MCF 10A (cell line): Measurements from ENCODE around the gene RIMS1. TPM values are rescaled to one million over a fixed set of nuclear protein-coding genes. Genes with fewer than 3 reads are reported as not detected.

ENCODE experiments used
- BruUV-seq: library from RNA; stranded (reverse); fragments of 400-500 nt; replicated peaks from 2 replicates; lab custom pipeline; 2021; lab: Mats Ljungman, UMichigan
- CTCF ChIA-PET: fragments of 300-600 bp; sonication (Branson Sonifier 250); formaldehyde crosslinking; extraction: SDS; loops from one replicate; lab custom pipeline; 2021; ENCODE audit warnings: antibody characterized with exemption, inconsistent platforms; lab: Yijun Ruan, JAX
- POLR2A ChIA-PET: fragments of 300-600, 350-650 bp; sonication (Branson Sonifier 250); formaldehyde crosslinking; extraction: SDS; loops from one replicate; lab custom pipeline; 2020; ENCODE audit warnings: antibody characterized with exemption, inconsistent platforms; lab: Yijun Ruan, JAX
- DNase-seq: peaks from one replicate; pipeline ENCODE4 v3.0.0-alpha.2; 2018; ENCODE audit not compliant: unreplicated experiment
- H3K27ac Mint-ChIP-seq: one replicate; pipeline ENCODE4 v1.8.0; 2022; ENCODE audit warnings: mild to moderate bottlenecking, low read depth, mixed read lengths; ENCODE audit not compliant: unreplicated experiment
- H3K27me3 Mint-ChIP-seq: one replicate; pipeline ENCODE4 v1.8.0; 2022; ENCODE audit warnings: mixed read lengths; ENCODE audit not compliant: insufficient read depth, unreplicated experiment
- H3K36me3 Mint-ChIP-seq: one replicate; pipeline ENCODE4 v1.8.0; 2022; ENCODE audit warnings: mild to moderate bottlenecking, moderate library complexity, mixed read lengths; ENCODE audit not compliant: insufficient read depth, unreplicated experiment
- H3K4me1 Mint-ChIP-seq: one replicate; pipeline ENCODE4 v1.8.0; 2022; ENCODE audit warnings: mixed read lengths; ENCODE audit not compliant: insufficient read depth, unreplicated experiment
- H3K4me3 Mint-ChIP-seq: one replicate; pipeline ENCODE4 v1.8.0; 2022; ENCODE audit warnings: mild to moderate bottlenecking, moderate library complexity, mixed read lengths; ENCODE audit not compliant: unreplicated experiment
- H3K9me3 Mint-ChIP-seq: one replicate; pipeline ENCODE4 v1.8.0; 2022; ENCODE audit warnings: mixed read lengths; ENCODE audit not compliant: unreplicated experiment
- intact Hi-C: fragments of 100-400 bp; cut with micrococcal nuclease; formaldehyde crosslinking; loops from 2 replicates; pipeline ENCODE4 v1.14.1; 2022
- total RNA-seq: library from RNA; stranded (reverse); gene quantifications from 2 replicates; pipeline ENCODE4 v1.2.3, GENCODE V29; 2022
- TF ChIP-seq, protein P1 (sequence below): fragments of 200-600 bp; IDR thresholded peaks from one replicate; pipeline ENCODE4 v1.8.0; 2022; ENCODE audit warnings: antibody characterized with exemption, mild to moderate bottlenecking; ENCODE audit not compliant: unreplicated experiment

Gene RIMS1
- total RNA-seq, 1 experiment from 2014 or later: not detected

DNA sequence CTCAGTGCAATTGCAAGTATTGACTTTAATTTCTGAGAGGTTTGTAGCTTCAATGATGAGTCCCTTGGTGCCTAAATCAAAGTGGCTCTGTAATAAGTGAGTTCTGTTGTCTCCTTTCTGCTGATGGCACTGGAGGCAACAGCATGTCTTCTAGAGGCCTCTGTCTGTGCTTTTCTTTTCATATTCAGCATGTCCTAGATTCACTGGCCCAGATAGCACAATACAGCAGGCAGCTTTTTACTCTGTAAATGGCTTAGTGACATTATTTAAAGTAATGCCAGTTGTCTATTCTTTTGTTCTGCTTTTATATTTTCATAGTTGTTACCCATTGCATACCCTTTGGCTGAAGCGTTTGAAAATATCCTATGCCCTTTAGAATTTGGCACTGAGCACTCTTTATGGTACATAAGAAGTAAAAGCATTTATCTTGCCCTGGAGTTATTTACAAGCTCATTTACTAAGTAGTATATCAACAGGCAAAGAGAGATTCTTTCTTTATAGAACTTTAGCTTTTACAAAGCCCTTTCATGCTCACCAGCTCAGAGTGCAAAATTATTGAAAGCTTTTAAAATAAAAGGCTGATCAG, 464.0 kb downstream of the RIMS1 start:
- Mint-ChIP-seq H3K4me1 (no peaks in the 10 kb centered on the region), H3K27ac (no peak overlapping the region), H3K27me3 (peaks cover 45% of the 10 kb centered on the region), H3K9me3 (no peaks in the 10 kb centered on the region), H3K36me3 (no peaks in the 10 kb centered on the region), H3K4me3 (no peak overlapping the region)
- ChIA-PET POLR2A (no interaction called here), CTCF (no interaction called here)
- no peak for DNase-seq
- TF ChIP-seq, protein P1, sequence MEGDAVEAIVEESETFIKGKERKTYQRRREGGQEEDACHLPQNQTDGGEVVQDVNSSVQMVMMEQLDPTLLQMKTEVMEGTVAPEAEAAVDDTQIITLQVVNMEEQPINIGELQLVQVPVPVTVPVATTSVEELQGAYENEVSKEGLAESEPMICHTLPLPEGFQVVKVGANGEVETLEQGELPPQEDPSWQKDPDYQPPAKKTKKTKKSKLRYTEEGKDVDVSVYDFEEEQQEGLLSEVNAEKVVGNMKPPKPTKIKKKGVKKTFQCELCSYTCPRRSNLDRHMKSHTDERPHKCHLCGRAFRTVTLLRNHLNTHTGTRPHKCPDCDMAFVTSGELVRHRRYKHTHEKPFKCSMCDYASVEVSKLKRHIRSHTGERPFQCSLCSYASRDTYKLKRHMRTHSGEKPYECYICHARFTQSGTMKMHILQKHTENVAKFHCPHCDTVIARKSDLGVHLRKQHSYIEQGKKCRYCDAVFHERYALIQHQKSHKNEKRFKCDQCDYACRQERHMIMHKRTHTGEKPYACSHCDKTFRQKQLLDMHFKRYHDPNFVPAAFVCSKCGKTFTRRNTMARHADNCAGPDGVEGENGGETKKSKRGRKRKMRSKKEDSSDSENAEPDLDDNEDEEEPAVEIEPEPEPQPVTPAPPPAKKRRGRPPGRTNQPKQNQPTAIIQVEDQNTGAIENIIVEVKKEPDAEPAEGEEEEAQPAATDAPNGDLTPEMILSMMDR: no peak
- no TSS peak for BruUV-seq
- intact Hi-C loops: no loop called here

DNA sequence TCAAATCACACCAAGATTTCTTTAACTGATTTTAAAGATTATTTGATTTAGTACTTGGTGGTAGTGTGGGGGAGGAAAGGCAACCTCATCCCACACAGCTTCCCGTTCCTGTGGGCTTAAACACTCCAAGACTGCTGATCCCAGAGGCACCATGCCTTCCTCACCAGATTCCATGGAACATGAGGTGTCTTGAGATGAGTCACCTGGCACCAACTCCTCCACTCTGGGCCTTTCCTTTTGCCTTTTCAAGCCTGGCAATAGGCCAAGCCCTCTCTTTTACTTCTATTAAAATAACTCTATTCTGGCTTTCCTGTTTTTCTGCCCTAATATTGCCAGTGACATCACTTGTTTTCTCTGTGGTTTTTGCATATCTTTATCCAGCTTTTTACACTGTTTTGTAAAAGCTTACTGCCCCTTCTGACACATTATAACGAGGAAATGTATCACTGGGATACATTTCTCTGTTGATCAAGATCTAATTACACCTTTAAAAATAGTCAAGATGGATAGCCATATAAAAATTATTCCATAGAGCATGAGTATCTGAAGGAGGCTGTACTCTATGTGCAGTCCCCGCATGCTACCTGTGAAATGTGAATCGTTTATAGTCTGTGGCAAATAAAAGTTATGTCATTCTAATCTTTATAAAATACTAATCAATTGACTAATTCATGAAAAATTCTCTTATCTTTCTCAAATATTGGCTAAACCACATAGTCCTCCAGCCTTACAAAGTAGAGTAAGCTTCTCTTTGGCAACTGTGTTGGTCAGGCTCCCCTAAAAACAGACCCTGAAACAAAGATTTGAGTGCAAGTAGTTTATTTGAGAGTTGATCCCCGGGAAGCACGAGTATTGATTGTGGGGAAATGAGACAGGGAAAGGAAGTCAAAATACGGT, 477.7 kb downstream of the RIMS1 start:
- H3K27ac Mint-ChIP-seq: no peak overlapping the region
- intact Hi-C loops: no loop called here
- BruUV-seq: no TSS peak
- peaks cover 8% of the 10 kb centered on the region for H3K4me1 Mint-ChIP-seq
- H3K4me3 Mint-ChIP-seq: no peak overlapping the region
- TF ChIP-seq, protein P1: no peak
- peak; percentile 90 for DNase-seq
- ChIA-PET POLR2A (no interaction called here), CTCF (interaction anchor here (0.6 kb wide), 1 partner anchor 11 kb away, joined by 3 read pairs; no protein-coding TSS in a partner anchor)
- H3K36me3 Mint-ChIP-seq: no peaks in the 10 kb centered on the region
- H3K9me3 Mint-ChIP-seq: no peaks in the 10 kb centered on the region
- H3K27me3 Mint-ChIP-seq: peaks cover 36% of the 10 kb centered on the region

DNA sequence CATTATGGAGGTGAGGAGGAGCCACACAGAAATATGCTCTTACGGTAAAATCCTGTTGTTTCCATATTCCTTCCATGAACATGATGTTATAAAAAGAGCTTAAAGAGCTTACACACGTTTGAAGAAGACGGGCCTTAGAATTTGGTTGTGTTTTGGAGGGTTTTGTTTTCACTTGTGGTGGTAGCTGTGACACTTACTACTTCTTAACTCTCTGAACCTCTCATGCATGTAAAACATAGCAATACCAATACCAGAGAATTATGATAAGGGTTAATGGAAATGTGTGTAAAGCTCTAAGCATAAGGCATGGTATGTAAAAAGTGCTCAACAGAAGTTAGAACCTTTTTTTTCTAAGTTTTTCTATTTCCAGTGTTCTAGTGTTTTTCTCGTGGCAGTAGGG, 479.4 kb downstream of the RIMS1 start:
- no peak for DNase-seq
- Mint-ChIP-seq H3K4me3 (no peak overlapping the region), H3K9me3 (no peaks in the 10 kb centered on the region), H3K36me3 (no peaks in the 10 kb centered on the region), H3K27ac (no peak overlapping the region), H3K4me1 (peaks cover 8% of the 10 kb centered on the region), H3K27me3 (peaks cover 42% of the 10 kb centered on the region)
- BruUV-seq: no TSS peak
- CTCF ChIA-PET: interaction anchor here (0.7 to 1.0 kb wide), 3 partner anchors 15 to 664 kb away, joined by 3 to 4 read pairs (median 4); no protein-coding TSS in a partner anchor
- POLR2A ChIA-PET: no interaction called here
- intact Hi-C loops: loop anchor here (5.0 kb wide), 1 partner anchor 37 kb away; no protein-coding TSS in a partner anchor
- TF ChIP-seq, protein P1: no peak

DNA sequence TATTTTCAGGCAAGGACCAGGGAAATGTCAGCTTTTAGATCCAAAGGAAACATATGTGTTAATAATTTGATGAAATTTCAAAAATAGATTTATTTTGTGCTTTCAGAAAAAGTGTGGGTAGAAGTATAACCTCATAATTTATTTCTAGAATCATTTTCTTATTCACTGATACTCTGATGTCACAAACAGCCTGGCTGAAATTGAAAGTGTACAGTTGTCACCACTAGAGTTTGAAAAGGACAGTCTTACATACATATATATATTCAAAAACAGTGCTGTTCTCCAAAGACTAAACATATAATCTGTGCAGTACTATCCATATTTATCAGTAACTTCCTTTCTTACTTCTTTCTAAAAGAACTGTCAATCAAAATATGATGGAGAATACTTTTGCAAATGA, 481.1 kb downstream of the RIMS1 start:
- H3K4me1 Mint-ChIP-seq: peaks cover 8% of the 10 kb centered on the region
- no peak overlapping the region for H3K27ac Mint-ChIP-seq
- H3K27me3 Mint-ChIP-seq: peaks cover 46% of the 10 kb centered on the region
- H3K9me3 Mint-ChIP-seq: no peaks in the 10 kb centered on the region
- H3K36me3 Mint-ChIP-seq: no peaks in the 10 kb centered on the region
- no TSS peak for BruUV-seq
- no peak for DNase-seq
- ChIA-PET POLR2A (no interaction called here), CTCF (no interaction called here)
- TF ChIP-seq, protein P1: no peak
- intact Hi-C loops: loop anchor here (5.0 kb wide), 1 partner anchor 35 kb away; no protein-coding TSS in a partner anchor
- no peak overlapping the region for H3K4me3 Mint-ChIP-seq
